GM11168 (cell line): ENCODE data around the gene ABLIM1.

Source experiments
- in situ Hi-C: fragments of 300-500 bp; cut with MboI; formaldehyde crosslinking; loops from one replicate; pipeline ENCODE4 v1.12.0; 2022; ENCODE audit warnings: low sequenced_read_pairs; ENCODE audit not compliant: unreplicated experiment

ABLIM1 gene

DNA sequence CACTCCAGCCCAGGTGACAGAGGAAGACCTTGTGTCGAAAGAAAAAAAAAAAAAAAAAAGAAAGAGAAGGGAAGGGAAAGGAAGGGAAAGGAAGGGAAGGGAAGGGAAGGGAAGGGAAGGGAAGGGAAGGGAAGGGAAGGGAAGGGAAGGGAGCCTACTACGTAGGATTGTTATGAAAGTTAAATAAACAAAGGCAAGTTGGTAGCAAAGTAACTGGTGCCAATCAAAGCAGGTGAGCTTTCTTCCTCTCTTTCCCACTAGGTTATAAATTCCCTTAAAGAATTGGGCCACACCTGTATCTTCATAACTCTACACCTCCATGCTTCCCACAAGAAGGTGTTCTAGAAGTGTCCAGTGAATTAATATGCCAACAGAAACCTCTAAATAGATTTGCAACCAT, 157.4 kb downstream of the ABLIM1 start:
- in situ Hi-C loops: no loop called here

GRCh38 chr10:114499630-114500190, 158.4 kb downstream of the ABLIM1 start:
- in situ Hi-C loops: no loop called here

- in situ Hi-C loops: no loop called here
Observed at GRCh38 chr10:114499116-114499515, 159.0 kb downstream of the ABLIM1 start.

GRCh38 chr10:114498413-114499111, 159.5 kb downstream of the ABLIM1 start:
- in situ Hi-C loops: no loop called here

GRCh38 chr10:114495303-114495702, 162.8 kb downstream of the ABLIM1 start:
- in situ Hi-C loops: no loop called here

GRCh38 chr10:114492351-114493037, 165.6 kb downstream of the ABLIM1 start:
- in situ Hi-C loops: no loop called here

DNA sequence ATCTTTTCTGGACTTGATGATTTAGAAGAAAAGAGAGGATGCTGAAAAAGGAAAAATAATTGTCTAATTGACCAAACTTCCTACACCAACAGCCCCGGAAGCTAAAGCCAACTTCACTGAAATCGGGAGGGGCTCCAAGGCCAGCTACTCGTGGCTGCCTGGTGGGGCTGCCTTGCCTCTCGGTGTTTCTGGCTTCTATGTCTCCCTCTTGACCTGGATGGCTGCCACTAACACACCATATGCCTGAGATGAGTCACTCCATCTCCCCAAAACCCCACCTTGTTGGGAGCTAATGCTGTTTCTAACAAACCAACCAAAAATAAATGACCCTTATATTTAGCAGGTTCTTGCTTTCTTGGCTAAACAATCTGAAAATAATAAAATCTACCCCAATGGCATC, 166.1 kb downstream of the ABLIM1 start:
- in situ Hi-C loops: no loop called here

- in situ Hi-C loops: no loop called here
Observed at GRCh38 chr10:114491419-114491818, 166.7 kb downstream of the ABLIM1 start.

- in situ Hi-C loops: no loop called here
Observed at GRCh38 chr10:114489521-114490310, 168.4 kb downstream of the ABLIM1 start.

DNA sequence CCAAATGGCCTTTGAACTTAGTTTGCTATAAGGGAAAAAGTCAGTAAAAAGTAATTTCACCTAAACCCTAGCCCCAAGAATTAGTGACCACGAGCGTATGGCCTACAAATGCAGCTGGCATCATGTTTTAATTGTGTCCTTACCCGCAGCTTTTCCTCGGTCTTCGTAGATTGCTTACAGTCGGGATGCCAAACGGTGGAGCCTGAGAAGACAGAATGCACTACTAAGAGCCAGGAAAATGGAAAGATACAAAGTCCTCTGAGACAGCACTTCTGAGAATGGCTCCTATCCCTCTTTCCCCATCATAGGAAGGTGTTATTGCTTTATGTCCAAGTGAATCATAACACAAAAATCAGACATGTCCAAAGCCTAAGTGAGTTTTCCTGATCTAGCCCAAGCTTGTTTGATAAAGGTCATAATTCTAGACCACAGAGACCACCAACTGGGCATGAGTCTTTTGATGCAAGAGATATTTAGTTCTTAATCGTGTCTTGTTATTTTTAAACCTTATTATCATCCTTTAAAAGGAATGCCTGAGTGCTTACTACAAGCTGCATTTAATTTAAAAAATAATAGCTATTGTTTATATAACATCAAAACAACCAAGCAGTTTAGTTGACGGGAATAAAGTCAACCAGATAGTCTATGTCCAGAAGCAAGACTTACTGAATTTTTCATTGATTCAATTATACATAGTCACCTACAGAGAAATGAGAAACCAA, 170.1 kb downstream of the ABLIM1 start:
- in situ Hi-C loops: no loop called here

- in situ Hi-C loops: no loop called here
Observed at GRCh38 chr10:114486938-114487814, 170.9 kb downstream of the ABLIM1 start.

GRCh38 chr10:114485696-114486400, 172.2 kb downstream of the ABLIM1 start:
- in situ Hi-C loops: no loop called here

- in situ Hi-C loops: no loop called here
Observed at GRCh38 chr10:114483575-114483974, 174.5 kb downstream of the ABLIM1 start.

DNA sequence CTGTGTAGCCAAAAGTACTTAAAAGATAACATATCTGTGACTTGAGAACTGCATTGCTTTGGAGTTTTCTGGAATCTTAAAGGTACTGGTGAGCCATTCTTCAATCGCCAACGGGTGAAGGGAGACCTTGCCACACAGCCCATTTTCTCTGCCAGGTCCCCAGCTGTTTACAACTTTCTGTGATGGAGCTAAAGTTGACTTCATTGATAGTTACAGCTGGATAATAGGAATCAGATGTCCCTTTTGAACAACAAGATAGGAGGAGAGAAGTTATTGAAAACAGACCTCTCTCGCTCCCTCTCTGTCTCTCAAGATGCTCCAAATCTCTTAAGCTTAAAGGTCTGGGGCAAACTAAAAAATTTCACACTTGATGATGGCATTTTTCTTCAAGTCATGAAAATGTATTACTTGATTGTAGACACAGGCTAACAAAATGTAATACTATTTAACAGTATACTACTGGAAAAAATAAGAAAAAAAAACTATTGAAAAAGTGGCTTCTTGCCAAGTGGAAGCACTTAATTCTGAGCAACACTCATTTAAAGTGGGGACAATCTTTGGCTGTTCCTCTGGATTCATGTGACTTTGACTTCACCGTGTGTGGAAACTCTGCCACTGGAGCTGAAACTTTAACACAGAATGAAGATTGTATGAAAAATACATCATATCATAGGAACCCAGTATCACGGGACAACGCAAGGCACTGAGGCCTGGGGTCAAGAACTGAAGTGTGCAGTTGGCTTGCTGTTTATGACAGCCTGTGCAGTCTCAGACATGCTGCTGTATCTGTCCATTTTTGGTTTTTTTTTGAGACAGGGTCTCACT, 175.4 kb downstream of the ABLIM1 start:
- in situ Hi-C loops: no loop called here

DNA sequence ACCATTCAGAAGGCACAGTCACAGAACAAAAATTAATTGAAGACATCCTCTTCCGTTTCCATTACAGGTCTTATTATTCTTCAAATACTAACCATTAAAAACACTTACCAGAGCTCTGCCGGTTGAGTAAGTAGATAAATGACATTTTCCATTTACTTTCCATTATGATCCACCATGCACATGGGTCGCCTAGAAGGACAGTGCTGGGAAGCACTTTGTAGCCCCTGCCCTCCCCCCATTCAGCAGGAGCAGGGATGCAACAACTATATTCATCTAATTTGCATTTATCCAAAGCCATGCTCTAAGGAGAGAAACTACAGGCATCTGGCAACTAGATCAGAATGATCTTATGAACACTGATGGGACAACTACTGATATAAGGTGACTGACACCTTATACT, 177.0 kb downstream of the ABLIM1 start:
- in situ Hi-C loops: no loop called here

GRCh38 chr10:114479836-114480235, 178.2 kb downstream of the ABLIM1 start:
- in situ Hi-C loops: no loop called here

DNA sequence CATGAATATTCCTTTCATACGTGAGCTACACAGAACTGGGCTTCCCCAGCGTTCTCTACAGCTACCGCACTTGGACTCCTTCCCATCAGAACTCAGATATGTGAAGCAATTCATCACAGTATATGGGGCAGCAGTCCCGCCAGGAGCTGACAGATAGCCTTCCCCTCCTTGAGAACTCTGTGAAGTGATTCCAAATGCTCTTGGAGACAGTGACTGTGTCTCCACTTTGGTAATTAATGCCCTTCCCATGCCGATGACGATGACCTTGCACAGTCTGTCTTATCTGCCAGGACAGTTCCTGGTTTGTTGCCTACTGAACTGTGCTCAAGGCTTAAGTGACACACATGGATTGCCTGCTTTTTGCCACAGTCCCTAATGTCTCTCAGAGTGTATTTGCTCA, 178.8 kb downstream of the ABLIM1 start:
- in situ Hi-C loops: no loop called here

GRCh38 chr10:114478281-114478680, 179.8 kb downstream of the ABLIM1 start:
- in situ Hi-C loops: no loop called here
